A673 (cell line): ENCODE measurements around the gene ADGRF4.

Experiments used
- EZH2 ChIP-seq: fragments of 200-600 bp; sonication (generic); IDR thresholded peaks from 2 replicates; pipeline ENCODE4 v1.6.1; 2017; ENCODE audit warnings: borderline replicate concordance, low read depth, mild to moderate bottlenecking, mixed read lengths, antibody characterized with exemption, low read length; ENCODE audit not compliant: poor library complexity, severe bottlenecking
- TF ChIP-seq, protein P1 (sequence below): fragments of 300-800, 200-600 bp; sonication (generic); conservative IDR thresholded peaks from 2 replicates; pipeline ENCODE4 v1.5.1; 2017; ENCODE audit warnings: low read depth, mild to moderate bottlenecking, antibody characterized with exemption, low read length, moderate library complexity, mixed read lengths

DNA sequence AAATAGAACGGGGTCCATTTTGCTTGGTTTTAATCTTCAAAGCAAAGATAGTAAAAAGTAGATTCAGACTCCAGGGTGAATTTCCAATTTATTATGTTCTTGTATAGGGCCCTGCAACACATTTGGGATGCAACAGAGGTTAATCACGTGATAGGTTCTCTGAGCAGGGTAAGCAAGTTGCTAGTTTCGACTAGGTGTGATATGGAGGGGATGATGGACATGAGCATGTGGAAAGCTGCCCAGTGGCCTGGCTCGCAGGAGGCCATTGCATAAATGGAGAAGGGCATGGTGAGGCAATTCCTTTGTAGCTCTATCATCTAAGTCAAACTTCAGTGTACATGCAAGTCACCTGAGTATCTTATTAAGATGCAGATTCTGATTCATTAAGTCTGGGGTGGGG, 17.7 kb upstream of the ADGRF4 start:
- TF ChIP-seq, protein P1, sequence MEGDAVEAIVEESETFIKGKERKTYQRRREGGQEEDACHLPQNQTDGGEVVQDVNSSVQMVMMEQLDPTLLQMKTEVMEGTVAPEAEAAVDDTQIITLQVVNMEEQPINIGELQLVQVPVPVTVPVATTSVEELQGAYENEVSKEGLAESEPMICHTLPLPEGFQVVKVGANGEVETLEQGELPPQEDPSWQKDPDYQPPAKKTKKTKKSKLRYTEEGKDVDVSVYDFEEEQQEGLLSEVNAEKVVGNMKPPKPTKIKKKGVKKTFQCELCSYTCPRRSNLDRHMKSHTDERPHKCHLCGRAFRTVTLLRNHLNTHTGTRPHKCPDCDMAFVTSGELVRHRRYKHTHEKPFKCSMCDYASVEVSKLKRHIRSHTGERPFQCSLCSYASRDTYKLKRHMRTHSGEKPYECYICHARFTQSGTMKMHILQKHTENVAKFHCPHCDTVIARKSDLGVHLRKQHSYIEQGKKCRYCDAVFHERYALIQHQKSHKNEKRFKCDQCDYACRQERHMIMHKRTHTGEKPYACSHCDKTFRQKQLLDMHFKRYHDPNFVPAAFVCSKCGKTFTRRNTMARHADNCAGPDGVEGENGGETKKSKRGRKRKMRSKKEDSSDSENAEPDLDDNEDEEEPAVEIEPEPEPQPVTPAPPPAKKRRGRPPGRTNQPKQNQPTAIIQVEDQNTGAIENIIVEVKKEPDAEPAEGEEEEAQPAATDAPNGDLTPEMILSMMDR = no peak
- TF ChIP-seq EZH2 = no peak
